Uterus (tissue), 4 donors: ENCODE measurements around the gene NDUFA12. TPM values are rescaled to one million over a fixed set of nuclear protein-coding genes. Genes with fewer than 3 reads are reported as not detected.
"Not testable (repeated sequence)": the region's sequence is repeated elsewhere in the genome, so short reads cannot be mapped to it uniquely, and the experiment has no call there.

Source experiments
- DNase-seq, 2 donors: peaks; one replicate each; pipeline ENCODE4 v3.0.0-alpha.2; 2019 to 2020
- H3K27ac ChIP-seq, 2 donors: fragments of 200-600 bp; sonication (generic); 1 replicate in 1 of 2; 2 replicates in 1 of 2; pipeline ENCODE4 v1.5.1; 2016 to 2018
- H3K27me3 ChIP-seq, 2 donors: fragments of 200-600 bp; sonication (generic); one replicate each; pipeline ENCODE4 v1.5.1; 2018 to 2019; ENCODE audit warnings: control low read depth in 1 of 2
- H3K36me3 ChIP-seq, 2 donors: fragments of 200-600 bp; sonication (generic); one replicate each; pipeline ENCODE4 v1.5.1; 2019; ENCODE audit warnings: control low read depth in 1 of 2
- H3K4me1 ChIP-seq, 2 donors: fragments of 200-600 bp; sonication (generic); one replicate each; pipeline ENCODE4 v1.5.1; 2018 to 2019; ENCODE audit warnings: control low read depth in 1 of 2
- H3K4me3 ChIP-seq, 2 donors: fragments of 200-600 bp; sonication (generic); 1 replicate in 1 of 2; 2 replicates in 1 of 2; pipeline ENCODE4 v1.5.1; 2018 to 2019; ENCODE audit warnings: mild to moderate bottlenecking in 1 of 2
- H3K9me3 ChIP-seq, 2 donors: fragments of 200-600 bp; sonication (generic); one replicate each; pipeline ENCODE4 v1.5.1; 2019; ENCODE audit warnings: control low read depth in 1 of 2
- CTCF ChIP-seq, 4 experiments: fragments of 200-600 bp in 2 of 4; fragments of 450-650 bp in 2 of 4; sonication (generic) in 2 of 4; IDR thresholded peaks; one replicate each; pipeline ENCODE4 v1.5.1; 2016 to 2019; ENCODE audit warnings: antibody characterized with exemption in 4 of 4, mild to moderate bottlenecking in 2 of 4, moderate library complexity in 1 of 4
- POLR2A ChIP-seq, 2 donors: fragments of 450-650 bp; IDR thresholded peaks; one replicate each; pipeline ENCODE4 v1.6.1; 2016; ENCODE audit warnings: antibody characterized with exemption in 2 of 2, mild to moderate bottlenecking in 1 of 2, moderate library complexity in 1 of 2
- intact Hi-C: fragments of 100-400 bp; cut with DNase I; formaldehyde crosslinking; loops from one replicate; pipeline ENCODE4 v1.15.1; 2023; ENCODE audit warnings: low total_unique reads
- total RNA-seq, 4 donors: library from RNA; depleted of rRNA in 3 of 4; stranded (reverse); fragments of >200 nt in 3 of 4; gene quantifications; one replicate each; pipeline versions ENCODE4 v1.1.0 to v1.2.4, GENCODE V29; 2014 to 2023
- donor health status: DM: yes; HTN: yes; CAD: no.

NDUFA12 gene
- total RNA-seq, 4 donors from 2014 or later = 21.5 to 133 (median 66.0) TPM

GRCh38 chr12:95002754-95003153, 743 bp downstream of the NDUFA12 start:
- Histone ChIP-seq H3K4me1 (no peaks in the 10 kb centered on the region), H3K4me3 (peak overlapping the region; percentile 65 to 81), H3K36me3 (no peaks in the 10 kb centered on the region), H3K27me3 (no peaks in the 10 kb centered on the region), H3K27ac (peak overlapping the region; percentile 78 to 85), H3K9me3 (no peaks in the 10 kb centered on the region)
- intact Hi-C loops = no loop called here
- TF ChIP-seq POLR2A (IDR thresholded peaks at IDR 0.05) (no peak), CTCF (IDR thresholded peaks at IDR 0.05) (no peak)
- DNase-seq = no peak

GRCh38 chr12:94998326-94998725, 5.2 kb downstream of the NDUFA12 start:
- no peaks in the 10 kb centered on the region for H3K9me3 ChIP-seq
- TF ChIP-seq CTCF (IDR thresholded peaks at IDR 0.05) (no peak), POLR2A (IDR thresholded peaks at IDR 0.05) (no peak)
- no peak for DNase-seq
- H3K4me1 ChIP-seq = no peaks in the 10 kb centered on the region
- no peak overlapping the region for H3K27ac ChIP-seq
- H3K4me3 ChIP-seq = no peak overlapping the region
- intact Hi-C loops = no loop called here
- no peaks in the 10 kb centered on the region for H3K36me3 ChIP-seq
- no peaks in the 10 kb centered on the region for H3K27me3 ChIP-seq

- Histone ChIP-seq H3K4me3 (no peak overlapping the region), H3K4me1 (no peaks in the 10 kb centered on the region), H3K27ac (no peak overlapping the region), H3K36me3 (no peaks in the 10 kb centered on the region), H3K27me3 (no peaks in the 10 kb centered on the region), H3K9me3 (no peaks in the 10 kb centered on the region)
- TF ChIP-seq CTCF (IDR thresholded peaks at IDR 0.05) = no peak
- no peak for TF ChIP-seq POLR2A (IDR thresholded peaks at IDR 0.05)
- intact Hi-C loops = no loop called here
- no peak for DNase-seq
Observed at GRCh38 chr12:94997726-94998125, 5.8 kb downstream of the NDUFA12 start.

- Histone ChIP-seq H3K27me3 (no peaks in the 10 kb centered on the region), H3K27ac (no peak overlapping the region), H3K36me3 (no peaks in the 10 kb centered on the region), H3K4me3 (no peak overlapping the region), H3K9me3 (no peaks in the 10 kb centered on the region), H3K4me1 (no peaks in the 10 kb centered on the region)
- no peak for TF ChIP-seq POLR2A (IDR thresholded peaks at IDR 0.05)
- no peak for TF ChIP-seq CTCF (IDR thresholded peaks at IDR 0.05)
- no peak for DNase-seq
- intact Hi-C loops = no loop called here
Observed at GRCh38 chr12:94997061-94997460, 6.4 kb downstream of the NDUFA12 start.

- no peak for DNase-seq
- intact Hi-C loops = no loop called here
- Histone ChIP-seq H3K36me3 (no peaks in the 10 kb centered on the region), H3K9me3 (no peaks in the 10 kb centered on the region), H3K27ac (no peak overlapping the region), H3K4me3 (no peak overlapping the region), H3K27me3 (no peaks in the 10 kb centered on the region), H3K4me1 (no peaks in the 10 kb centered on the region)
- no peak for TF ChIP-seq CTCF (IDR thresholded peaks at IDR 0.05)
- TF ChIP-seq POLR2A (IDR thresholded peaks at IDR 0.05) = no peak
Observed at GRCh38 chr12:94994312-94994711, 9.2 kb downstream of the NDUFA12 start.

- H3K36me3 ChIP-seq, H3K27me3 ChIP-seq, intact Hi-C loops, H3K27ac ChIP-seq, H3K9me3 ChIP-seq, DNase-seq, H3K4me1 ChIP-seq, H3K4me3 ChIP-seq: not testable (repeated sequence)
Observed at GRCh38 chr12:94993855-94994254, 9.6 kb downstream of the NDUFA12 start.
